Hematopoietic multipotent progenitor cell treated with erythropoietin and hydrocortisone succinate and interleukin-3 and kit ligand, for 15 days (in vitro differentiated cells): ENCODE measurements around the gene PEX5L.
A peak's percentile ranks its signal among the peaks of the same experiment; 100 is the strongest.

ENCODE experiments used
- DNase-seq: peaks from one replicate; pipeline ENCODE4 v3.0.0-alpha.2; 2015; ENCODE audit warnings: low spot score

The PEX5L gene

GRCh38 chr3:179953993-179954870 lies 82.5 kb downstream of the PEX5L start:
- DNase-seq: no peak

- no peak for DNase-seq
Measured at GRCh38 chr3:179950840-179951239, 85.9 kb downstream of the PEX5L start.

- no peak for DNase-seq
Measured at GRCh38 chr3:179949869-179950268, 86.9 kb downstream of the PEX5L start.

GRCh38 chr3:179949412-179949811 lies 87.3 kb downstream of the PEX5L start:
- DNase-seq: no peak

GRCh38 chr3:179948740-179949139 lies 88.0 kb downstream of the PEX5L start:
- no peak for DNase-seq

- DNase-seq: no peak
Measured at GRCh38 chr3:179945569-179945968, 91.2 kb downstream of the PEX5L start.

GRCh38 chr3:179943117-179943880 lies 93.4 kb downstream of the PEX5L start:
- DNase-seq: no peak

GRCh38 chr3:179942553-179943075 lies 94.1 kb downstream of the PEX5L start:
- DNase-seq: no peak

GRCh38 chr3:179935710-179936109 lies 101.0 kb downstream of the PEX5L start:
- DNase-seq: no peak

- no peak for DNase-seq
Measured at GRCh38 chr3:179933914-179934313, 102.8 kb downstream of the PEX5L start.

GRCh38 chr3:179933080-179933479 lies 103.7 kb downstream of the PEX5L start:
- DNase-seq: no peak

- no peak for DNase-seq
Measured at GRCh38 chr3:179932674-179933073, 104.1 kb downstream of the PEX5L start.

- DNase-seq: peak; percentile 3
Measured at GRCh38 chr3:179929091-179929529, 107.6 kb downstream of the PEX5L start.

GRCh38 chr3:179927191-179927590 lies 109.5 kb downstream of the PEX5L start:
- DNase-seq: no peak

- DNase-seq: no peak
Measured at GRCh38 chr3:179921951-179922350, 114.8 kb downstream of the PEX5L start.

GRCh38 chr3:179921500-179921899 lies 115.2 kb downstream of the PEX5L start:
- no peak for DNase-seq

- DNase-seq: no peak
Measured at GRCh38 chr3:179907784-179908482, 128.8 kb downstream of the PEX5L start.

GRCh38 chr3:179902061-179902460 lies 134.7 kb downstream of the PEX5L start:
- no peak for DNase-seq

- DNase-seq: peak; percentile 44
Measured at GRCh38 chr3:179898024-179898423, 138.7 kb downstream of the PEX5L start.

- DNase-seq: no peak
Measured at GRCh38 chr3:179897231-179897630, 139.5 kb downstream of the PEX5L start.

GRCh38 chr3:179896507-179896906 lies 140.2 kb downstream of the PEX5L start:
- no peak for DNase-seq

- DNase-seq: no peak
Measured at GRCh38 chr3:179895330-179895729, 141.4 kb downstream of the PEX5L start.
